ENCODE measurements around the gene DPH7. TPM values are rescaled to one million over a fixed set of nuclear protein-coding genes. Genes with fewer than 3 reads are reported as not detected.
"Not testable (repeated sequence)": the region's sequence is repeated elsewhere in the genome, so short reads cannot be mapped to it uniquely, and the experiment has no call there.

Gene DPH7
- total and polyA plus RNA-seq, 11 donors, result 12.6 to 23.7 (median 16.7) TPM

- intact Hi-C loops (cut with DNase I), result loop anchor here in 3 of 10 donors (1.0 kb wide), 3 partner anchors 11 to 26 kb away; partner anchors contain the start of gene DPH7 (in 1 of the 3)
- Histone ChIP-seq H3K9me3 (no peaks in the 10 kb centered on the region), H3K27me3 (no peaks in the 10 kb centered on the region), H3K27ac (peak overlapping the region in 7 of 12 donors; percentile 41 to 78 (median 60)), H3K4me3 (peak overlapping the region; percentile 44 to 91 (median 65)), H3K36me3 (no peaks in the 10 kb centered on the region), H3K4me1 (peaks cover 7 to 52% (median 23%) of the 10 kb centered on the region in 12 donors)
- 7 to 20% (median 8%) methylated on average over 14 to 49 of the region's 49 CpGs for WGBS, 4 donors
- DNase-seq, result peak in 2 of 5 donors; percentile 38 to 45
- TF ChIP-seq POLR2A (IDR thresholded peaks at IDR 0.05), result no peak
- TF ChIP-seq, protein P1, sequence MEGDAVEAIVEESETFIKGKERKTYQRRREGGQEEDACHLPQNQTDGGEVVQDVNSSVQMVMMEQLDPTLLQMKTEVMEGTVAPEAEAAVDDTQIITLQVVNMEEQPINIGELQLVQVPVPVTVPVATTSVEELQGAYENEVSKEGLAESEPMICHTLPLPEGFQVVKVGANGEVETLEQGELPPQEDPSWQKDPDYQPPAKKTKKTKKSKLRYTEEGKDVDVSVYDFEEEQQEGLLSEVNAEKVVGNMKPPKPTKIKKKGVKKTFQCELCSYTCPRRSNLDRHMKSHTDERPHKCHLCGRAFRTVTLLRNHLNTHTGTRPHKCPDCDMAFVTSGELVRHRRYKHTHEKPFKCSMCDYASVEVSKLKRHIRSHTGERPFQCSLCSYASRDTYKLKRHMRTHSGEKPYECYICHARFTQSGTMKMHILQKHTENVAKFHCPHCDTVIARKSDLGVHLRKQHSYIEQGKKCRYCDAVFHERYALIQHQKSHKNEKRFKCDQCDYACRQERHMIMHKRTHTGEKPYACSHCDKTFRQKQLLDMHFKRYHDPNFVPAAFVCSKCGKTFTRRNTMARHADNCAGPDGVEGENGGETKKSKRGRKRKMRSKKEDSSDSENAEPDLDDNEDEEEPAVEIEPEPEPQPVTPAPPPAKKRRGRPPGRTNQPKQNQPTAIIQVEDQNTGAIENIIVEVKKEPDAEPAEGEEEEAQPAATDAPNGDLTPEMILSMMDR (IDR thresholded peaks at IDR 0.05), result no peak
- no peak for ATAC-seq
Measured at GRCh38 chr9:137604345-137605086, 25.8 kb upstream of the DPH7 start.

GRCh38 chr9:137603879-137604278 is 25.2 kb upstream of the DPH7 start:
- Histone ChIP-seq H3K4me1 (peaks cover 7 to 48% (median 23%) of the 10 kb centered on the region in 12 donors), H3K4me3 (no peak overlapping the region), H3K27me3 (no peaks in the 10 kb centered on the region), H3K36me3 (no peaks in the 10 kb centered on the region), H3K27ac (no peak overlapping the region), H3K9me3 (no peaks in the 10 kb centered on the region)
- TF ChIP-seq, protein P1 (IDR thresholded peaks at IDR 0.05), result no peak
- no peak for TF ChIP-seq POLR2A (IDR thresholded peaks at IDR 0.05)
- DNase-seq (no peak), ATAC-seq (no peak)
- 68 to 80% (median 75%) methylated on average over 13 of the region's 13 CpGs for WGBS, 4 donors
- intact Hi-C loops (cut with DNase I), result loop anchor here in 2 of 10 donors (1.0 kb wide), 2 partner anchors 11 to 12 kb away; no protein-coding TSS in a partner anchor

DNA sequence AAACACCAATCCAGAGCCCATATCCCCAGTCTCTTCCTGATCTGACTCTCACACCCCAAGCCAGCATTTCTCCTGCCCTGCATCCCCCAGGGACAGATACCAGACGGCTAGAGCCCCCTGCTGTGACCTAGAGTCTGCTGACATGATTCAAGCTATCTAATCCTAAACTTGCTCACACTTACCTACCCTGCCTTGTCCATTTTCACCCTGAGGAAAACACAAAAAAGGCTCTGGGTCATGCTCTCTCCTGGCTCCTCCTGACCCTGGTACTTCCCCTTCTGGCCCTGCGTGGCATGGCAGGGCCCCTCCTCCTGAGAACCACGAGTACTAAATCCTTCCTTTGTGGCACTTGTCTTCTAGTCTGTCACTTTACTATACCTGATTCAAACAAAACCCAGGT is 23.9 kb upstream of the DPH7 start:
- intact Hi-C loops (cut with DNase I), result loop anchor here in 1 of 10 donors (1.0 kb wide), 1 partner anchor 10 kb away; no protein-coding TSS in a partner anchor
- TF ChIP-seq, protein P1 (IDR thresholded peaks at IDR 0.05), result no peak
- TF ChIP-seq POLR2A (IDR thresholded peaks at IDR 0.05), result no peak
- Histone ChIP-seq H3K4me3 (no peak overlapping the region), H3K27ac (peak overlapping the region in 1 of 12 donors; percentile 19), H3K9me3 (no peaks in the 10 kb centered on the region), H3K27me3 (no peaks in the 10 kb centered on the region), H3K36me3 (no peaks in the 10 kb centered on the region), H3K4me1 (peaks cover 7 to 36% (median 20%) of the 10 kb centered on the region in 12 donors)
- ATAC-seq (no peak), DNase-seq (no peak)
- 12 to 19% (median 15%) methylated on average over 3 of the region's 3 CpGs for WGBS, 4 donors

DNA sequence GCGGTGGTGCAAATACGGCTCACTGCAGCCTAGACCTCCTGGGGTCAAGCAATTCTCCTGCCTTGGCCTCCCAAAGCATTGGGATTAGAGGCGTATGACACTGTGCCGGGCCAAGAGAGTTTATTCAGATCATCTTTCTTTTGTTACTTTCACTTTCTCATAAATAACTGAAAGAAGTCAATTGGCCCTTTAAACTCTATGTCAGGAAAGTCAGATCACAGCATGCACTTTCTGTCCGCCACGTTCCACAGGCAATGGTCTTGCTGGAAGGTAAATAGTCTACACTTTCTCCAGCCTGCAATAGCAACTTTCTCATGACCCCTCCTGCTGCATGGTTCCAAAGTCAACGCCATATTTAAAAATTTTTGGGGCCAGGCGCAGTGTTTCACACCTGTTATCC is 20.2 kb upstream of the DPH7 start:
- no peak for DNase-seq
- TF ChIP-seq POLR2A (IDR thresholded peaks at IDR 0.05), result no peak
- TF ChIP-seq, protein P1 (IDR thresholded peaks at IDR 0.05), result no peak
- intact Hi-C loops (cut with DNase I), result no loop called here
- Histone ChIP-seq H3K9me3 (no peaks in the 10 kb centered on the region), H3K4me1 (peaks cover 0 to 15% (median 0%) of the 10 kb centered on the region in 12 donors), H3K36me3 (no peaks in the 10 kb centered on the region), H3K27ac (no peak overlapping the region), H3K4me3 (no peak overlapping the region), H3K27me3 (no peaks in the 10 kb centered on the region)
- WGBS, 4 donors, result 80 to 89% (median 82%) methylated on average over 8 of the region's 8 CpGs
- no peak for ATAC-seq

- H3K36me3 ChIP-seq; H3K27me3 ChIP-seq; H3K27ac ChIP-seq; H3K4me1 ChIP-seq; H3K4me3 ChIP-seq; ATAC-seq; H3K9me3 ChIP-seq; DNase-seq; intact Hi-C loops (cut with DNase I): not testable (repeated sequence)
- whole genome bisulfite sequencing, 4 donors, result 95 to 97% (median 95%) methylated on average over 7 of the region's 7 CpGs
Measured at GRCh38 chr9:137596577-137596976, 17.9 kb upstream of the DPH7 start.
